GOT3 (cell line): ENCODE results near the gene ADGRV1.
"Not testable (repeated sequence)": the region's sequence is repeated elsewhere in the genome, so short reads cannot be mapped to it uniquely, and the experiment has no call there.

Experiments used
- DNase-seq: peaks from one replicate; lab custom pipeline; 2025; ENCODE audit warnings: mixed read lengths; lab: John Stamatoyannopoulos, UW

ADGRV1 gene

GRCh38 chr5:90741022-90741564 lies 182.5 kb downstream of the ADGRV1 start:
- DNase-seq: no peak

- no peak for DNase-seq
Observed at GRCh38 chr5:90746119-90746518, 187.5 kb downstream of the ADGRV1 start.

- no peak for DNase-seq
Observed at GRCh38 chr5:90747175-90747574, 188.6 kb downstream of the ADGRV1 start.

- no peak for DNase-seq
Observed at GRCh38 chr5:90747693-90748092, 189.1 kb downstream of the ADGRV1 start.

- no peak for DNase-seq
Observed at GRCh38 chr5:90759119-90759518, 200.5 kb downstream of the ADGRV1 start.

GRCh38 chr5:90767710-90768109 lies 209.1 kb downstream of the ADGRV1 start:
- no peak for DNase-seq

- DNase-seq: not testable (repeated sequence)
Observed at GRCh38 chr5:90770006-90770541, 211.5 kb downstream of the ADGRV1 start.

GRCh38 chr5:90777959-90778358 lies 219.4 kb downstream of the ADGRV1 start:
- DNase-seq: no peak

GRCh38 chr5:90783460-90784333 lies 225.1 kb downstream of the ADGRV1 start:
- DNase-seq: peak; percentile 20

GRCh38 chr5:90786756-90787155 lies 228.2 kb downstream of the ADGRV1 start:
- no peak for DNase-seq

- no peak for DNase-seq
Observed at GRCh38 chr5:90792725-90793124, 234.1 kb downstream of the ADGRV1 start.

GRCh38 chr5:90793183-90793582 lies 234.6 kb downstream of the ADGRV1 start:
- no peak for DNase-seq

- DNase-seq: not testable (repeated sequence)
Observed at GRCh38 chr5:90796919-90797318, 238.3 kb downstream of the ADGRV1 start.

- not testable (repeated sequence) for DNase-seq
Observed at GRCh38 chr5:90800082-90800481, 241.5 kb downstream of the ADGRV1 start.

- not testable (repeated sequence) for DNase-seq
Observed at GRCh38 chr5:90800515-90800914, 241.9 kb downstream of the ADGRV1 start.

- DNase-seq: no peak
Observed at GRCh38 chr5:90802474-90803317, 244.1 kb downstream of the ADGRV1 start.

GRCh38 chr5:90803381-90803780 lies 244.8 kb downstream of the ADGRV1 start:
- no peak for DNase-seq

GRCh38 chr5:90803876-90804275 lies 245.3 kb downstream of the ADGRV1 start:
- DNase-seq: no peak

GRCh38 chr5:90807496-90807895 lies 248.9 kb downstream of the ADGRV1 start:
- DNase-seq: no peak

GRCh38 chr5:90809311-90810056 lies 250.9 kb downstream of the ADGRV1 start:
- DNase-seq: no peak

- no peak for DNase-seq
Observed at GRCh38 chr5:90810211-90810610, 251.6 kb downstream of the ADGRV1 start.

- no peak for DNase-seq
Observed at GRCh38 chr5:90813392-90813791, 254.8 kb downstream of the ADGRV1 start.
